Body of pancreas (tissue), 4 donors: ENCODE data around the gene DNM3. TPM values are rescaled to one million over a fixed set of nuclear protein-coding genes. Genes with fewer than 3 reads are reported as not detected.
"Not testable (repeated sequence)": the region's sequence is repeated elsewhere in the genome, so short reads cannot be mapped to it uniquely, and the experiment has no call there.

Source experiments
- ATAC-seq: fragments of 150-250 bp; one replicate; pipeline ENCODE4 v1.9.1; 2016
- DNase-seq, 4 donors: peaks; one replicate each; pipeline ENCODE4 v3.0.0-alpha.2; 2019
- H3K27ac ChIP-seq, 4 donors: fragments of 200-600 bp; sonication (generic); 1 replicate in 3 of 4; 2 replicates in 1 of 4; pipeline versions ENCODE4 v1.5.1 to v1.6.1; 2016 to 2019; ENCODE audit warnings: mild to moderate bottlenecking in 1 of 4, mixed read lengths in 1 of 4, moderate library complexity in 1 of 4
- H3K27me3 ChIP-seq, 2 donors: fragments of 200-600 bp; sonication (generic); one replicate each; pipeline ENCODE4 v1.6.0; 2016; ENCODE audit warnings: mild to moderate bottlenecking in 1 of 2
- H3K36me3 ChIP-seq, 2 donors: fragments of 200-600 bp; sonication (generic); replicated peaks in 1 of 2; 2 replicates each; pipeline ENCODE4 v1.5.1; 2016; ENCODE audit warnings: low read depth in 2 of 2; ENCODE audit not compliant: insufficient read depth in 1 of 2
- H3K4me1 ChIP-seq: fragments of 200-600 bp; sonication (generic); one replicate; pipeline ENCODE4 v1.6.0; 2016
- H3K4me3 ChIP-seq, 2 donors: fragments of 200-600 bp; sonication (generic); 1 replicate in 1 of 2; 2 replicates in 1 of 2; pipeline ENCODE4 v1.5.1; 2016 to 2019
- H3K9me3 ChIP-seq, 3 donors: fragments of 200-600 bp; sonication (generic); 1 replicate in 2 of 3; 2 replicates in 1 of 3; pipeline ENCODE4 v1.5.1; 2016
- POLR2A ChIP-seq, 3 donors: fragments of 450-650 bp; IDR thresholded peaks; one replicate each; pipeline ENCODE4 v1.6.1; 2016; ENCODE audit warnings: antibody characterized with exemption in 3 of 3, mild to moderate bottlenecking in 2 of 3
- WGBS, 2 donors: methylation state at CpG; one replicate each; pipeline ENCODE4 v1.1.5; 2017; 5-methylcytosine and 5-hydroxymethylcytosine counted together
- intact Hi-C: fragments of 100-400 bp; cut with DNase I; formaldehyde crosslinking; loops from one replicate; pipeline ENCODE4 v1.15.1; 2023
- total RNA-seq, 2 donors: library from RNA; depleted of rRNA; stranded (reverse); fragments of >200 nt; gene quantifications; one replicate each; pipeline ENCODE4 v1.1.0, GENCODE V29; 2016
- TF ChIP-seq, protein P1 (sequence below), 7 experiments: fragments of 450-650 bp in 4 of 7; fragments of 200-600 bp in 3 of 7; sonication (generic) in 3 of 7; IDR thresholded peaks; one replicate each; pipeline ENCODE4 v1.5.1; 2016 to 2019; ENCODE audit warnings: antibody characterized with exemption in 7 of 7

DNM3 gene
- total RNA-seq, 2 donors from 2014 or later: 2.9 to 4.0 TPM

DNA sequence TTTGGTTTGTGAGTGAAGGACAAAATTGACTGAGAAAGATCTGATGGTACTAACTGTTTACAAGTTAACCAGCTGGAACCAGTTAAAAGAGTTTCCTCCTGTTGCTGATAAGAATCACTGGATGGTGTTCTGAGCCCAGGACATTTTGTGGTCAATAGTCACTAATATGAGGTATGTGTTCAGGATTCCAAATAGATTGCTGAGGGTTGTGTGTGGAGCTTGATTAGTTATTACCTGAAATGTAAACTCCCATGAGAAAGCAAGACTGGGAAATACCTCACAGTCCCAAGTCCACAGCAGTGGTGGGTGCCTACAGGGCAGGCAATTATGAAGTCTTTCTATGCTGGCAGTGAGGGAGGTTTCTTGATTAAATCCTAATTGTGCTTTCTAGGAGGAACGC, 164.6 kb downstream of the DNM3 start:
- peak overlapping the region in 3 of 4 donors; percentile 19 to 64 (median 30) for H3K27ac ChIP-seq
- no peaks in the 10 kb centered on the region for H3K36me3 ChIP-seq
- 44 to 55% methylated on average over 1 of the region's 1 CpG for WGBS, 2 donors
- no peaks in the 10 kb centered on the region for H3K9me3 ChIP-seq
- no peaks in the 10 kb centered on the region for H3K27me3 ChIP-seq
- no peaks in the 10 kb centered on the region for H3K4me1 ChIP-seq
- TF ChIP-seq POLR2A (IDR thresholded peaks at IDR 0.05): peak in 1 of 3 donors; percentile 6
- TF ChIP-seq, protein P1, sequence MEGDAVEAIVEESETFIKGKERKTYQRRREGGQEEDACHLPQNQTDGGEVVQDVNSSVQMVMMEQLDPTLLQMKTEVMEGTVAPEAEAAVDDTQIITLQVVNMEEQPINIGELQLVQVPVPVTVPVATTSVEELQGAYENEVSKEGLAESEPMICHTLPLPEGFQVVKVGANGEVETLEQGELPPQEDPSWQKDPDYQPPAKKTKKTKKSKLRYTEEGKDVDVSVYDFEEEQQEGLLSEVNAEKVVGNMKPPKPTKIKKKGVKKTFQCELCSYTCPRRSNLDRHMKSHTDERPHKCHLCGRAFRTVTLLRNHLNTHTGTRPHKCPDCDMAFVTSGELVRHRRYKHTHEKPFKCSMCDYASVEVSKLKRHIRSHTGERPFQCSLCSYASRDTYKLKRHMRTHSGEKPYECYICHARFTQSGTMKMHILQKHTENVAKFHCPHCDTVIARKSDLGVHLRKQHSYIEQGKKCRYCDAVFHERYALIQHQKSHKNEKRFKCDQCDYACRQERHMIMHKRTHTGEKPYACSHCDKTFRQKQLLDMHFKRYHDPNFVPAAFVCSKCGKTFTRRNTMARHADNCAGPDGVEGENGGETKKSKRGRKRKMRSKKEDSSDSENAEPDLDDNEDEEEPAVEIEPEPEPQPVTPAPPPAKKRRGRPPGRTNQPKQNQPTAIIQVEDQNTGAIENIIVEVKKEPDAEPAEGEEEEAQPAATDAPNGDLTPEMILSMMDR (IDR thresholded peaks at IDR 0.05): no peak
- intact Hi-C loops: no loop called here
- ATAC-seq (peak; percentile 87), DNase-seq (peak in 3 of 4 donors; percentile 13 to 27 (median 15))
- H3K4me3 ChIP-seq: no peak overlapping the region

DNA sequence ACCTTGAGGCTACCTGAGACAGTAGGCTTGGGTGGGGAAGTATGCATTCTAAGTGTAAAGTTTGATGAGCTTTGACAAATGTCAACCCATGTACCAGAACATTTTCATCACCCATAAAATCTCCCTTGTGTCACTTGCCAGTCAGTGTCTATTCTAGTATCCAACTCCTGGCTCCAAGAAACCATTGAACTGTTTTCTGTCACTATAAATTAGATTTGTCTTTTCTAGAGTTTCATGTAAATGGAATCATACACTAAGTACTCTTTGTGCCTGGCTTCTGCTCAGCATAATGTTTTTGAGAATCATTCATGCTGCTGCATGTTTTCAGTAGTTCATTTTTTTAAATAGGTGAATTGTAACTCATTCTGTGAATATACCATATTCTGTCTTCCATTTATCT, 165.4 kb downstream of the DNM3 start:
- Histone ChIP-seq H3K27ac (peak overlapping the region in 1 of 4 donors; percentile 64), H3K4me1 (no peaks in the 10 kb centered on the region), H3K27me3 (no peaks in the 10 kb centered on the region), H3K36me3 (no peaks in the 10 kb centered on the region), H3K4me3 (no peak overlapping the region), H3K9me3 (no peaks in the 10 kb centered on the region)
- no peak for ATAC-seq
- no peak for DNase-seq
- intact Hi-C loops: no loop called here
- TF ChIP-seq, protein P1 (IDR thresholded peaks at IDR 0.05): no peak
- TF ChIP-seq POLR2A (IDR thresholded peaks at IDR 0.05): no peak

DNA sequence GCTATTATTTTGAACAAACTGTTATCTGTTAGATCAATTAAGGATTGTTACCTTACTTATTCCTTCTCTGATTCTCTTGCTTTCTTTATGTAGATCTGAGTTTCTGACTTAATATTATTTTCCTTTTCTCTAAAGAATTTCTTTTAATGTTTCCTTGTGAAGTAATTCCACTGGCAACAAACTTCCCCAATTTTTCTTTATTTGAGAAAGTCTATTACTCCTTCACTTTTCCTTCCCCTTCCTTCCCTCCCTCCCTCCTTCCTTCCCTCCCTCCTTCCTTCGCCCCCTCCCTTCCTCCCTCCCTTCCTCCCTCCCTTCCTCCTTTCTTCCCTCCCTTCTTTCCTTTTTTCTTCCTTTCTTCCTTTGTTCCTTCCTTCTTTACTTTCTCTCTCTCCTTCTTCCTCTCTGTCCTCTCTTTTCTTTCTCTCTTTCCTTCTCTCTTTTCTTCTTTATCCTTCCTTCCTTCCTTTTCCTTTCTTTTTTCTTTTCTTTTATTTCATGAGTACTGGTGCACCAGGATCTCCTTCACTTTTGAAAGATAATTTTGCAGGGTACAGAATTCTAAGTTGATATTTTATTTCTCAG, 177.5 kb downstream of the DNM3 start:
- H3K4me1 ChIP-seq: no peaks in the 10 kb centered on the region
- DNase-seq (no peak), ATAC-seq (no peak)
- WGBS, 2 donors: 67% methylated on average over 1 of the region's 1 CpG; no CpG with 5 or more reads in 1 of the 2 donors
- H3K4me3 ChIP-seq: no peak overlapping the region
- TF ChIP-seq POLR2A (IDR thresholded peaks at IDR 0.05): no peak
- TF ChIP-seq, protein P1 (IDR thresholded peaks at IDR 0.05): no peak
- no peaks in the 10 kb centered on the region for H3K36me3 ChIP-seq
- no peaks in the 10 kb centered on the region for H3K27me3 ChIP-seq
- no peak overlapping the region for H3K27ac ChIP-seq
- H3K9me3 ChIP-seq: no peaks in the 10 kb centered on the region
- intact Hi-C loops: no loop called here

DNA sequence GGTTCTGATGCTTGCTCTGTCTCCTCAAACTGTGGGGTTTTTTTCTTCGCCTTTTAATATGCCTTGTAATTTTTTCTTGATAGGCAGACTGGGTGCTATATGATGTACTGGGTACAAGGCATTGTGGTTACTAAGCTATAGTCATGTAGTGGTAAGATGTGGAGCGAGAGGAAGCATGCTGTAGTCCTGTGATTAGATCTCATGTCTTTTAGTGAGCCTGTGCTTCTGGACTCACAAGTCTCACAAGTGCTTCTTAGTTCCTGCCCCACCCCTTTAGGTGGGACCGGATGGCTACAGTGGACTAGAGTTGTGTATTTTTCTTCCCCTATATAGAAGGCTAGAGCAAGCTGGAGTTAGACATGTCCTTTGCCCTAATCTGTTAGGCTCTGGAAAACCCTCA, 178.7 kb downstream of the DNM3 start:
- intact Hi-C loops: no loop called here
- H3K27me3 ChIP-seq: no peaks in the 10 kb centered on the region
- peaks cover 2% of the 10 kb centered on the region for H3K4me1 ChIP-seq
- no peak overlapping the region for H3K27ac ChIP-seq
- H3K36me3 ChIP-seq: no peaks in the 10 kb centered on the region
- no peak for ATAC-seq
- 59 to 81% methylated on average over 3 of the region's 3 CpGs for WGBS, 2 donors
- no peak for DNase-seq
- no peaks in the 10 kb centered on the region for H3K9me3 ChIP-seq
- TF ChIP-seq, protein P1 (IDR thresholded peaks at IDR 0.05): no peak
- TF ChIP-seq POLR2A (IDR thresholded peaks at IDR 0.05): no peak
- H3K4me3 ChIP-seq: no peak overlapping the region

DNA sequence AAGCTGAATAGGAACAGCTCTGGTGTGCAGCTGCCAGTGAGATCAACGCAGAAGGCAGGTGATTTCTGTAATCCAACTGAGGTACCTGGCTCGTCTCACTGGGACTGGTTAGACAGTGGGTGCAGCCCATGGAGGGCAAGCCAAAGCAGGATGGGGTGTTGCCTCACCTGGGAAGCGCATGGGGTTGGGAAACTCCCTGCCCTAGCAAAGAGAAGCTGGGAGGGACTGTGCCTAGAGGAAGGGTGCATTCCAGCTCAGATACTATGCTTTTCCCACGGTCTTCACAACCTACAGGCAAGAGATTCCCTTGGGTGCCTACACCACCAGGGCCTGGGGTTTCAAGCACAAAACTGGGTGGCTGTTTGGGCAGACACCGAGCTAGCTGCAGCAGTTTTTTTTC, 183.2 kb downstream of the DNM3 start:
- intact Hi-C loops: no loop called here
- H3K4me3 ChIP-seq: no peak overlapping the region
- ATAC-seq (no peak), DNase-seq (no peak)
- no peaks in the 10 kb centered on the region for H3K36me3 ChIP-seq
- H3K4me1 ChIP-seq: peaks cover 7% of the 10 kb centered on the region
- 71 to 85% methylated on average over 3 to 5 of the region's 5 CpGs for WGBS, 2 donors
- no peaks in the 10 kb centered on the region for H3K27me3 ChIP-seq
- no peak overlapping the region for H3K27ac ChIP-seq
- TF ChIP-seq, protein P1 (IDR thresholded peaks at IDR 0.05): no peak
- no peak for TF ChIP-seq POLR2A (IDR thresholded peaks at IDR 0.05)
- H3K9me3 ChIP-seq: no peaks in the 10 kb centered on the region

DNA sequence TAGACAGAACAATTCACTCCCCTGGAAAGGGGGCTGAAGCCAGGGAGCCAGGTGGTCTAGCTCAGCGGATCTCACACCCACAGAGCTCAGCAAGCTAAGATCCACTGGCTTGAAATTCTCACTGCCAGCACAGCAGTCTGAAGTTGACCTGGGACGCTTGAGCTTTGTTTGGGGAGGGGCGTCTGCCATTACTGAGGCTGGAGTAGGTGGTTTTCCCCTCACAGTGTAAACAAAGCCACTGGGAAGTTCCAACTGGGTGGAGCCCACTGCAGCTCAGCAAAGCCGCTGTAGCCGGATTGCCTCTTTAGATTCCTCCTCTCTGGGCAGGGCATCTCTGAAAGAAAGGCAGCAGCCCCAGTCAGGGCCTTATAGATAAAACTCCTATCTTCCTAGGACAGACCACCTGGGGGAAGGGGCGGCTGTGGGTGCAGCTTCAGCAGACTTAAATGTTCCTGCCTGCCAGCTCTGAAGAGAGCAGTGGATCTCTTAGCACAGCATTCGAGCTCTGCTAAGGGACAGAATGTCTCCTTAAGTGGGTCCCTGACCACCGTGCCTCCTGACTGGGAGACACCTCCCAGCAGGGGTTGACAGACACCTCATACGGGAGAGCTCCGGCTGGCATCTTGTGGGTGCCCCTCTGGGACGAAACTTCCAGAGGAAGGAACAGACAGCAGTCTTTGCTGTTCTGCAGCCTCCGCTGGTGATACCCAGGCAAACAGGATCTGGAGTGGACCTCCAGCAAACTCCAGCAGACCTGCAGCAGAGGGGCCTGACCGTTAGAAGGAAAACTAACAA, 183.8 kb downstream of the DNM3 start:
- intact Hi-C loops, H3K36me3 ChIP-seq, H3K9me3 ChIP-seq, H3K4me1 ChIP-seq, H3K4me3 ChIP-seq, H3K27ac ChIP-seq, DNase-seq, ATAC-seq, H3K27me3 ChIP-seq: not testable (repeated sequence)
- WGBS, 2 donors: 73 to 89% methylated on average over 6 to 13 of the region's 13 CpGs
